KBM-7 (cell line): ENCODE results near the gene PTPRT.

Experiments
- DNase-seq: peaks from one replicate; pipeline ENCODE4 v3.0.0-alpha.2; 2015
- in situ Hi-C: fragments of 300-500 bp; cut with MboI; formaldehyde crosslinking; loops from 2 replicates; pipeline ENCODE4 v1.14.3; 2020; ENCODE audit warnings: low sequenced_read_pairs, low pct_unique_long_range_greater_than_20kb, mixed read lengths

The PTPRT gene

DNA sequence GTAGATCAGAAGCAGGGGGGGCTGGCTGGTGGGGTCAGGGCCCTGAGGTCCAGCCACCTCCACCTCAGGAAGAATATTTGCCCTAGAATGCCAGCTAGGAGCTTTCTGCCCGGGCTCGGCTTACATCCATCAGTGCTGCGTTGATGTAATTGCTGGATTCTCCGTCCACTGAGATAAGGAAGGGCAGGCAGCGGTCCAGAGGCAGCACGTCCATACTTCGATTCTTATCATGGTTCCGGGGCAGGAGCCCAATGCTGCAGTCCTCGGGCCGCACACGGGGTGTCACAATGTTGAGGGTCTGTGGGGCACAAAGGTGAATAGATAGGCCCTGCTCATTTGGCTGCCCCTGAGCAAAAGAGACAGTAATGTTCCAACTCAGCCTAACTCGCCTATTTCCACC lies 1087.7 kb downstream of the PTPRT start:
- DNase-seq: no peak
- in situ Hi-C loops: no loop called here

DNA sequence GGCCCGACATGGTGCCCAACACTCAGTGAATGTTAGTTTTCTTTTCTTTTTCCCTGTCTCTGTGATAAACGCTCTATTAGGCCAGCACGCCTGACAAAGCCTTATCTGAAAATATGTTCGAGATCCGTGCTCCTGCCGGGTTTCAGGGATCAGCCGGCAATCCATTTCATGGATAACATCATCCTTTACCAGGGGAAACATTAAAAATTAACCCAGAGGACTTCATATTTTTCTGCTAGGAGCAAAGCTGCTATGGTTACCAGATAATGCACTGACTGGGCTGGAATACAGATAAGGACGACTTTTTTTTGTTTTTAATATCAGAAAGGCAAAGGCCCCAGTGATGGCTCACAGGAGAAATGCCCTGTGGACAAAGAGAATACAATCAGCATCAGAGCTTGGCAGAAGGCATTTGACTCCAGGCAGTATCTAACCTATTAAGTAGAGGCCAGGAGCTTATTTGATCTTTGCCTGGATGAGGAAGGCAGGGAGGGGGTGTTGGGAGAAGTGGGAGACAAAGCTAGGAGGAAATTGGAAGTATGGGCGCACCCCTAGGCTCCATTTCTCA lies 1089.5 kb downstream of the PTPRT start:
- in situ Hi-C loops: no loop called here

DNA sequence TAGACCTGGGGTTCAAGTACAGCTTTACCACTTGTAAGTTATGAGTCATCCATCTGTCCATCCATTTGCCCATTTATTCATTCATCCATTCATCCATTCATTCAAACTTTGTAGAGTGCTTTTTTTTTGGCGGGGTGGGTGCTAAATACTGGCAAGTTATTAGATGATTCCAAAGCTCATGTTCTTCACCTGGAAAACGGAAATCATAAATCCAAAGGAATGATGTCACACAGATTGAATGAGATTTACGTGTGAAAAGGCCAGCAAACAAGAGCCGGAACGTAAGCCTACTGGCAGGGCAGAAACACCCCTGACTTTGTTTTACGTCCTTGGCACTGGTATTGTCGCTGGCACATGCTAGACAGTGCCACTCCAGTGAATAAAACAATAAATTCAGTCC lies 1090.6 kb downstream of the PTPRT start:
- no peak for DNase-seq
- in situ Hi-C loops: no loop called here

More for the DNA sequence above, 1089.5 kb downstream of the PTPRT start:
- no peak for DNase-seq

DNA sequence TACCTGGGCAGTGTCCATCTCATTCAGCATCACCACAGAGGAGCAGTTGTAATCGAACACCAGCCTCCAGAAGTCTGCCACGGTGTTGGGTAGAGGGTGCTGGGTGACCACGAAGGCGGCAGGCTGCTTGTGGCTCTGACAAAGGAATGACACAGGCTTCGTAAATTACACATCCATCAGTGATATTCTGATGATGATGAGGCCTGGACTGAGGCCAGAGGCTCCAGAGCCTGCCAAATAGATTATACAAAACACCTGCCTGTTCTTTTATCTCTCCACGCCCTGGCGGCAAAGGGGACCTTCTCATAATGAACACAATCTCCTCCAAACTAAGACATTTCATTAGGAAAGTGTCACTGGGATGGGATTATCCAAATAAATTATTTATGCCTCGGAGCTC lies 1091.3 kb downstream of the PTPRT start:
- in situ Hi-C loops: no loop called here
- no peak for DNase-seq

DNA sequence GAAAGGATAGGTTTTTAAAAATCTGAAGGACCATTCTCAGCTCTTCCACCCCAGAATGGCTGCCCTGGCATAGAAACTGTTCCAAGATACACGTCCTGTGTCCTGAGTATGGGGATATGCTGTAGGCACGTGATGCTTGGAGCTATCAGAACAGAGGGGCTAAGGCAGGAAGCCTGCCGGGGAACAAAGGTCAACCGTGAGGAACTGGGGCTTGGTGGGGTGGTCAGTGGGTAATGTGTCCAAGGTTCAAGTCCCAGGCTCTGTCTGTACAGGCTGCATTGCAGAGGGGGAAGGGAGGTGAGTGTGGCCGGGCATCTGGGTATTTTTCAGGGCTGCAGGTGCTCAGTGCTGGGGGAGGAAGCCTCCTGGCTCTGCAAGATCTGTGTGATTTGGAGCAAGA lies 1092.0 kb downstream of the PTPRT start:
- in situ Hi-C loops: no loop called here
- no peak for DNase-seq

DNA sequence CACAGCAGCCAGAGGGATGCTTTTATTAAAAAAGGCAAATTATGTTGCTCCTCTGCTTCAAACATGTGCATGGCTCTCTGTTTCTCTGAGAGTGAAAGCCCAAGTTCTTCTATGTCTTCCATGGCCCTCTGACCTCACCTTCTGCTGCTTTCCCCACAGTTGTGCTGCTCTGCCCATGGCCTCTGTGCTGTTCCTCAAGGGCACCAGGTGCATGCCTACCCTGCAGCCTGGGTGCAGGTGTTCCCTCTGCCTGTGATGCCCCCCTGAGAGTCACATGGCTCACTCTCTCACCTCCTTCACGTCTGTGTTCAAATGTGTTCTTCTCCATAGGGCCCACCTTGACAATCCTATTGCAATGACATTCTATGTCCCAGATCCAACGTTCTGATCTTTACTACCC lies 1094.5 kb downstream of the PTPRT start:
- no peak for DNase-seq
- in situ Hi-C loops: no loop called here

DNA sequence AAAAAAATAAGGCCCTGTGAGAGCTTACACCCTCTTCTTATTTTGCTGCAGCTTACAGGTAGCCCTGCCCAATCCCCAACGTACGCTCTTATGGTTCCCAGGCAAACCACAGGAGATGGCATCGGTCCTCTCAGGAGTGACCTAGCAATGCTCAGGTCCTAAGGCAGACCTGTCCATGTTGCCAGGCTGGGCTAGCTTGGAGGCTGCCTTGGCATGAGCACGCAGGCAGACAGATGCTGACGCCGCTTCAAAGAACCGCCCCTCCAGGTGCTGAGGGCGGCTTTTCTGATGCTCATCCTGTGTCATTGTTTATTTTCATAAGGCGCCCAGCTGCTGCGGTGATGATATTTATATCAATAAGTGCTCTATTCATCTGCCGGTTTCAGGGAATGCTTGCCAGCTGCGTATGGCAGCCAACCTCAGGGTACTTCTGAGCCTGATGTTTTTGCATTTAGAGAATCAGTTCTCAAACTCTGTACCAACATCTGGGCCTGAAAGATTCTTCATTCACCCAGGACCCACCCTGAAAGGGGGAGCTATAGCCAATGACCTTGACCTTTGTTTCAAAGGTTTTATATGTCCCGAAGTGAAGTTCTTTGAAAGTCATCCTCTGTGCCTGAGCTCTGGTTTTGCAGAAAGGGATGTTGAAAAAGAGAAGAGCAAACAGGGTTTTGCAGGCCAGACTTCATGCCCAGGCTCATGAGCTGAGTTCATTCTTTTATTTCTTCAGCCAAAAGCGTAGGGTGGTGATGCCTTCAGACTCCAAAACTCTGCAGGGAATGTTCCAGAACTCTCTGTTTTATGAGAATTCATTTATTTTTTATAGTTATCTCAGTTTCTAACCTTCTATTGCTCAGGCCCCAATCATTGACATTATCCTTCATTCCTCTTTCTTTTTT lies 1095.9 kb downstream of the PTPRT start:
- in situ Hi-C loops: no loop called here
- no peak for DNase-seq

DNA sequence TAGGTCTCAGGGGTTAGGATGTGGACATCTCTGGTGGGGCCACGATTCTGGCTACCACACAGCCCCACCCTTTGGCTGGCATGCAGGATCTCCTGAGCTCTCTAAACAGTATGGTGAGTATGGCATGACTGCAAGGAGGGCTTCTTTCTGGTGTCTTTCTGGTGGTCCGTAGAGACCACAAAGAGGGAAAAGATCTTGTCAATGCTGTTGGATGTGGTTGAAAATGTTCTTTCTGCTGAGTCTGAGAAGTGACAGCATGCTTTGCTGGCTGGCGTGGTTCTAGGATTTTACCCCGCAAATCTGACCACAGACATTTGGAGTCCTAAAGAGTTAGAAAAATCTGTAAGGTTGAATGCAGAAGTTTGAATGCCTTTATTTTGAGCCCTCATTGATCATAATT lies 1096.7 kb downstream of the PTPRT start:
- in situ Hi-C loops: no loop called here
- no peak for DNase-seq

DNA sequence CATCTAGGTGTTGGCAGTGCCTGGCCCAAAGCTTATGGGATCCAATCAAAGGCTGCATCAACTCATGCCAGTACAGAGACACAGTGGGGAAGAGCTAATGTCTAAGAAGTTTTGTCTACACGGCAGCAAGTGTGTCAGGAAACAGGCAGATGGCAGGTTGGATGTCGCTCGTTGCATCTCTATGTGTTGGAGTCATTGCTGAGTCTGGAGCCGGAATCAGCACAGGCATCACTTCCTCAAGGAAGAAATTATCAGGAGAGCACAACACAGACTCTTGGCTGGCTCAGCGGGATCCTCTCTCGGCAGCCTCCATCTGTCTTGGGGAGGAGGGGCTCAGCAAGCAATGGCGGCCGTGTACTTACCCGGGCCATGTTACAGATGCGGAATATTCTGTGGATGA lies 1104.3 kb downstream of the PTPRT start:
- in situ Hi-C loops: no loop called here

DNA sequence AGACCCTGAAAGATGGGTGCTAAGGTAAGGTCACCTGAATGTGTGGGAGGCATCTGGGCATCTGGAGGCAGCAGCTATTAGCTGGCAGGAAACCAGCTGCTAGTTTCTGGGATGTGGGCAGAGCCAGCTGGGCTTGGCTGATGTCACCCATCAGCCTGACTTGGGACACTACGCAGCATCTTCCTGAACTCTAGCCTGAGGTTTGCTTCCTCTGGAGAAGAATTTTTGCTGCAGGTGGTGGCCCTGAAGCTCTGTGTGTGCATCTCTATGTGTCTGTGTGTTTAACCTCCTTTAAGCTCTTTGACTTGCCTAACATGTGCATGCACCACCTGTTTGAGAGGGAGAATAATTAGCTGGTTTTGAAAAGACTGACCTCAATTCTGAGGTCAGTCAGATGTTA lies 1106.4 kb downstream of the PTPRT start:
- DNase-seq: no peak
- in situ Hi-C loops: no loop called here

More for the DNA sequence above, 1104.3 kb downstream of the PTPRT start:
- no peak for DNase-seq

DNA sequence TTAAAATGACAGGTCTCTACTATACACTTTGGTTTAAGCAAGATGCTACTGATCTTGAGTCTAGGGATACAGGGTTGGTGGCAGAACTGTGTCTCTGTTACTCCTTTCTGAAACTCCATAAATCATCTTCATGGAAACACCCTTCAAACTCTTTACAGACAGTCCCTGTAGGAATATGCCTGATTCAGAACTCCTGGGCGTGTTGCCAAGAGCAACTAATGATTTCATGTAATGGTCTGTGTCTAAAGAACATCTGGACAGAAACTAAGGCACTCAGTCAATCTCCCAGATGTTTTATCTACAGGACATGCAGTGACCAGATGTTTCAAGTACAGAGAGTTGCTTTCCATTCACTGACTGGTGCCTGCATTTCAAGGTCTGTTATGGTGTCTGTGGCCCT lies 1107.1 kb downstream of the PTPRT start:
- in situ Hi-C loops: no loop called here
- DNase-seq: no peak

DNA sequence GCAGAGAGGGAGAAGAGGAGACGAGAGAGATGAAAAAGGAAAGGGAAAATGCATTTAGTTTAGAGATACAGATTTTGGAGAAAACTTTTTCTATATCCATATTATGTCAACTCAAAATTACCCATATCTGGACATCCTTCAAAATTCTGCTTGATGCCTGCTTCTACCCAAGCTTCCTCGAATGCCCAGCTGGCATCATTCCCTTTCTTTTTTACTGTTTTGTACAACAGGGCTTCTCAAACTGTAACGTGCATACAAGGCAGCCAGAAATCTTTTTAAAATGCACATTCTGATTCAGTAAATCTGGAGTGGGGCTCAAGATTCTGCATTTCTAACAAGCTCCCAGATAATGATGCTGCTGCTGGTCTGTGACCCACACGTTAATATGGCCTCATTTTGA lies 1108.8 kb downstream of the PTPRT start:
- in situ Hi-C loops: no loop called here
- no peak for DNase-seq

DNA sequence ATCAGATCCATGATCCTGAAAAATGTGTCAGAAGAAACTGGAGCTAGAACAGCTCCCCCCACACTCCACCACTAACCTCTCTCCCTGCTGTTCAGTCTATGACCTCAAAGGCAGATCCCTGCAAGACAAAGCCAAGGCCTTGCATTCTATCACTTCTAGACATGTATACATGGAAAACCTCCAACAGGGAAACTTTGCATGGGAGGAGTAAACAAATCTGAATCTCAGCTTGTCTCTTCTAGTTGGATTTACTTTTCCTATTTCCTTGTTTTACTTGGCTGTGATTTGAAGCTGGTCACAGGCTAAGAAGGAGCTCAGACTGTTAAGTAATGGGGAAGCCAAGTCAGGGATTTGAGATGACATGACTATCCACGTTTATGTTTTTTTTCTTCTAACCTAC lies 1114.8 kb downstream of the PTPRT start:
- DNase-seq: no peak

DNA sequence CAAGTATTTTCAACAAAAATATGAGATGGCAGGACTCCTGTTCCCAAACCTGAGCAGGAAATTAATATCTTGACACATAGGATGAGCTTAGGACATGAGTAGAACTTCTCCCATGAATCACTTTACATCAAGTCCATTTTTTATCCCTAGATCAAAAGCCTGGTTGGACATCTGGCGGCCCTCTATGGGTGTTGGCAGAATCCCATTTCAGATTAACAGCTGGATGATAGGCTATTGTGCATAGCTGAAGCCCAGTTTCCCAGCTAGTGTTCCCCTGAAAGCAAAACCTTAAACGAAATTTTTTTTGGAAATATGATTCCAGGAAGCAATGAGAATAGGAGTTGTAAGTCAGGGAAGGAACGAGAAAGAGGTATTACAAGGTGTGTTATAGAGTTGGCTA lies 1122.1 kb downstream of the PTPRT start:
- DNase-seq: no peak

More for the DNA sequence above, 1114.8 kb downstream of the PTPRT start:
- in situ Hi-C loops: no loop called here

DNA sequence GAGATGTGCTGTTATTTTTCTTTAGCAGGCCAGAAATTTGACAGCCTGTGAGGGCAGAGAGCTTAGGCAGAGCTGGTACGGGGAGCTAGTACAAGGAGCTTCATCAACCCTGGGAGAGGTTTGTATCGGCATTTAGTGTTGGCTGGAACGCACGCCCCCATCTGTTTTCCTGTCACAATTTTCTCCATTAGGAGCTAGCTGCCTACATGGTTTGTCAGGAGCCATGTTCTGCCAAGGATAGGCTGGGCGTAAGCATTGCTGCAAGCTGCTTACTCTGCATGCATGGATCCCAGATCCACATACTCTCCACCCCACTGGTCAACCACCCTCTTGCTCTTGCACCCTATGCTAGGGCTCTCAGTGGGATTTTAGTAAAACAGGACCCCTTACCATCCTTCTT lies 1122.5 kb downstream of the PTPRT start:
- in situ Hi-C loops: no loop called here
- DNase-seq: no peak

More for the DNA sequence above, 1122.1 kb downstream of the PTPRT start:
- in situ Hi-C loops: no loop called here

DNA sequence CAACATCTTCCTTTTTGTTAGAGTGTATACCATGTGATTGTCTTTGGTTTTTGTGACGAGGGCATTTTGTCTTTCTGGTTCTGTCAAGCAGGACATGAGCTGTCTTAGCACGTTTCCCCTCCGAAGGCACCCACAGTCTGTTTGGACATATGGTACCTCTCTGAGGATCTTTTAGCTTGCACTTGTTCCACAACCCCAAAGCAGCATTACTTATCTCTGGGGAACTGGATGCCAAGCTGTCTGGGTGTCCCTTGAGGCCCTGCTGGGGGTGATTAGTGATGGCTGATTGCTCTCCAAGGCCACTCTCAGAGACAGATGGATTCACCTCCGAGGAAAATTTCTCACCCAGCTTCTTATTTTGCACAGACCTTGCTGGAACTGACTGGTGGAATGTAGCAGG lies 1126.6 kb downstream of the PTPRT start:
- in situ Hi-C loops: no loop called here
- DNase-seq: no peak

DNA sequence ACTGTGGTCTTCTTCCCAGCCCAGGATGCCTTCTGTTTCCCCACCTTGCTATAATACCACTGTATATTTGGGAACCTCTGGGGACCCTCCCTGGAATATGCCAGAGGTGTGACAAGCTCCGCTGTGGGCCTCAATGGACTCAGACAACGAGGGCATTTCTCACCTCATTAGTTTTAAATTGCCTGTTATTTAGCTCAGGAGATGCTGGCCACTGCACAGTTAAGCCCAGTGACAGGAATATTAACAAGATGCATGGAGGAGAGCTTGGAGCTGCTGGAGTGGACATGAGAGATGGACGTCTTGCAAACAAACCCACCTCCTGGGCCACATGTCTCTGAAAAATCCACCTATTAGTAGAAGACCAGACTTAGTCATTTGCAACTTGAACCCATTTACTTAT lies 1136.4 kb downstream of the PTPRT start:
- in situ Hi-C loops: no loop called here
- DNase-seq: no peak

DNA sequence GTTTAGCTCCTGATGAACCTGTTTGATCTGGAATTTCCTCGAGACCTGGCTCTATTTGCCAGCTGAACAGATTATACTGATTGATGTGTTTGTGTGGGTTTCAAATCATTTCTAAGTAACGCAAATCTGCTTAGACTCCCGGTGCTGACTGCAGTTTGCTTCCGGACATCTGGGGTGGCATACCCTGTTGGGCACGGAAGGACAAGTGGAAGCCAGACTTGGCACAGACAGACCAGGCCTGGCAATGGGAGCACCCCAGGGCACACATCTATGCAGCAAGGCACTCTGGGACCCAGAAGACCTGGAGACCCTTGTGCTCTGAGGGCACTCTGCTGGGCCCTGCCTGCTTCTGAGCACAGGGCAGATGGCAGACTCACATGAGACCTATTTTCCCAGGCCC lies 1137.8 kb downstream of the PTPRT start:
- no peak for DNase-seq
- in situ Hi-C loops: no loop called here

DNA sequence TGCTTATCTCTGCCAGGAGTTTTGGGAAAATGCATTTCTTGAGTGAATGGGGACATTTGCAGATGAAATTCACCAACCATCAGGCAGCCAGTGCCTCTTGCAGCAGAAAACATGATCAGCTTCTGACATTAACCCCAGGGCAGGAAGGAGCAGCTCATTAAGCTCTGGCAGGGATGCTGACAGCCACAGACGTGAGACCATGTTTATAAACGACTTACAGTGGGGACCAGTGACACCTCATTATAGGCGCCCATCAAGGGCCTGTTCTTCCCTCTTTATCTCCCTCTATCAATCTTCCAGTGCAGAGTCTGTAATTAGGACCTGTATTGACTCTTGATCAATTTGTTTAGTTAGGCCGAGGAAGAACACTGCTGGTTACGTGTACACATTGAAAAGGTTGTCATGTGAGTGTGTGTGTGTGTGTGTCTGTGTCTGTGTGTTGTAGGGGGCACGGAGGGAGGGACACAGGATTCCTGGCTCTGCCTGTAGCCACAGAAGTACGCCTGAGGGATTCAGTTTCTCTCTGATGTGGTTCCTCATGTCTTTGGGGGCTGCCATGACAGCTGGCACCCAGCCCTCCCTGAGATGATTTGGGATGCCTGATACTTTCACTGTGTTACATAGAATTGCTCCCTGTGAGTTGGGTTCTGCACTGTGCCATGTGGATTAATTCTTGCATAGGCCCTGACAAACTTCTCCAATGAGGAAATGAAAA lies 1143.2 kb downstream of the PTPRT start:
- no peak for DNase-seq
- in situ Hi-C loops: no loop called here

DNA sequence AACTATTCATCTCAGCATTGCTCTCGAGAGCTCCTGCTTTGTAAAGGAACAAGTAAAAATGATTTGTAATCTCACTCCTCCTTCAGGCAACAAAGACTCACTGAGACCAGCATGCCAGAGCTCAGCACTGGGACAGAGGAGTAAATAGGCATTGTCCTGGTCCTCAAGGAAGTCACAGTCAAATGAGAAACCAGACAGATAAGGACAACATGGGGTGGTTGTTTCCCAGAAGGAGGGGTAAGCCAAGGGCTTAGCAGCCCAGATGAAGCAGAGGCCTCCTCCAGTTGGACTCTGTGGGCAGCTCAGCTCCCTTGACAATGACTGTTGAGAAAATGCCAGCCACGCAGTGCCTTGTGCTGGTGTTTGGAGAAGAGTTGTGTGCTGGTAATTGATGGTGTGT lies 1145.8 kb downstream of the PTPRT start:
- DNase-seq: no peak
- in situ Hi-C loops: no loop called here
